SH-SY5Y (cell line): ENCODE results near the gene PLCB4.

Experiments
- GATA2 ChIP-seq: IDR thresholded peaks from 2 replicates; pipeline ENCODE4 v1.6.1; 2011; ENCODE audit warnings: mild to moderate bottlenecking, low read depth, low read length
- GATA3 ChIP-seq: IDR thresholded peaks from 2 replicates; pipeline ENCODE4 v1.6.1; 2011; ENCODE audit warnings: low read depth, mild to moderate bottlenecking, low read length, moderate library complexity

- no peak for TF ChIP-seq GATA2
- TF ChIP-seq GATA3 = no peak
Measured at GRCh38 chr20:9100691-9101090, 31.8 kb downstream of the PLCB4 start.
